Measurements from ENCODE around the gene F8. TPM values are rescaled to one million over a fixed set of nuclear protein-coding genes. Genes with fewer than 3 reads are reported as not detected.

Gene F8
- total and polyA plus RNA-seq, 8 donors = 4.1 to 27.4 (median 5.2) TPM

- H3K9me3 ChIP-seq = no peaks in the 10 kb centered on the region
- H3K36me3 ChIP-seq = peaks cover 0 to 2% of the 10 kb centered on the region in 2 donors
- ATAC-seq (peak; percentile 98), DNase-seq (peak; percentile 44 to 82 (median 68))
- peak; percentile 52 to 76 for TF ChIP-seq CTCF (IDR thresholded peaks at IDR 0.05)
- H3K27me3 ChIP-seq = no peaks in the 10 kb centered on the region
- no peak overlapping the region for H3K4me3 ChIP-seq
- H3K27ac ChIP-seq = no peak overlapping the region
- peaks cover 0 to 9% of the 10 kb centered on the region in 2 donors for H3K4me1 ChIP-seq
- intact Hi-C loops (cut with DNase I) = loop anchor here in 1 of 2 donors (5.0 kb wide), 1 partner anchor 75 kb away; no protein-coding TSS in a partner anchor
Observed at GRCh38 chrX:155056877-155057792, 34.6 kb upstream of the F8 start.

DNA sequence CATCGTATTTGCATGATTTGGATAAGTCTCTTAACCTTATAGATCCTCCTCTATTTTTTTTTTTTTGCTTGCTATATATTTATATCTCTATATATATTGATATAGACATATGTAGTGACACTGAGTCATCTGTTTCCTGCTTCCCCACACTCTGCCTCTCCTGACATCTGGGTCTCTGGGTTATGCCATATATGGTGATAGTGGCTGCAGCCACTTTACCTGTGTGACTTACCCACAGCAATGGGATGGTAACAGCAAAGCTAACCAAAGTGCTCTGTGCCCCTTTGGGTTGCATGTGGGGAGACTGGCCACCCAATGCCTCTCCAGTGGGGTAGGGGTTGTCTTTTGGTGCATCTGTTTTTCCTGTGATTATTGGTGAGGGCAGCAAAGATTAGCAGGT lies 33.9 kb upstream of the F8 start:
- no peaks in the 10 kb centered on the region for H3K27me3 ChIP-seq
- peaks cover 0 to 8% of the 10 kb centered on the region in 2 donors for H3K36me3 ChIP-seq
- no peaks in the 10 kb centered on the region for H3K9me3 ChIP-seq
- TF ChIP-seq CTCF (IDR thresholded peaks at IDR 0.05) = no peak
- H3K4me1 ChIP-seq = peaks cover 0 to 9% of the 10 kb centered on the region in 2 donors
- no peak overlapping the region for H3K4me3 ChIP-seq
- no peak overlapping the region for H3K27ac ChIP-seq
- DNase-seq (no peak), ATAC-seq (no peak)
- intact Hi-C loops (cut with DNase I) = loop anchor here in 1 of 2 donors (5.0 kb wide), 1 partner anchor 74 kb away; no protein-coding TSS in a partner anchor

GRCh38 chrX:155055494-155055893 lies 33.0 kb upstream of the F8 start:
- H3K27me3 ChIP-seq = no peaks in the 10 kb centered on the region
- no peak overlapping the region for H3K4me3 ChIP-seq
- DNase-seq (no peak), ATAC-seq (no peak)
- H3K36me3 ChIP-seq = peaks cover 0 to 8% of the 10 kb centered on the region in 2 donors
- H3K9me3 ChIP-seq = no peaks in the 10 kb centered on the region
- no peak overlapping the region for H3K27ac ChIP-seq
- TF ChIP-seq CTCF (IDR thresholded peaks at IDR 0.05) = no peak
- intact Hi-C loops (cut with DNase I) = loop anchor here in 1 of 2 donors (5.0 kb wide), 1 partner anchor 73 kb away; no protein-coding TSS in a partner anchor
- H3K4me1 ChIP-seq = peaks cover 0 to 9% of the 10 kb centered on the region in 2 donors

GRCh38 chrX:155054255-155054654 lies 31.7 kb upstream of the F8 start:
- Histone ChIP-seq H3K4me3 (no peak overlapping the region), H3K9me3 (no peaks in the 10 kb centered on the region), H3K36me3 (peaks cover 0 to 8% of the 10 kb centered on the region in 2 donors), H3K4me1 (peaks cover 0 to 9% of the 10 kb centered on the region in 2 donors), H3K27me3 (no peaks in the 10 kb centered on the region), H3K27ac (no peak overlapping the region)
- intact Hi-C loops (cut with DNase I) = no loop called here
- DNase-seq = no peak
- TF ChIP-seq CTCF (IDR thresholded peaks at IDR 0.05) = no peak
- ATAC-seq = no peak

- no peak for DNase-seq
- H3K27ac ChIP-seq = no peak overlapping the region
- ATAC-seq = no peak
- no peak for TF ChIP-seq CTCF (IDR thresholded peaks at IDR 0.05)
- intact Hi-C loops (cut with DNase I) = no loop called here
- H3K4me1 ChIP-seq = peaks cover 0 to 9% of the 10 kb centered on the region in 2 donors
- peaks cover 0 to 8% of the 10 kb centered on the region in 2 donors for H3K36me3 ChIP-seq
- no peaks in the 10 kb centered on the region for H3K27me3 ChIP-seq
- H3K9me3 ChIP-seq = no peaks in the 10 kb centered on the region
- no peak overlapping the region for H3K4me3 ChIP-seq
Observed at GRCh38 chrX:155053656-155054055, 31.1 kb upstream of the F8 start.

Data from left lung (tissue), 10 donors.